ENCODE data around the gene URB1.
"Not testable (repeated sequence)": the region's sequence is repeated elsewhere in the genome, so short reads cannot be mapped to it uniquely, and the experiment has no call there.

URB1 gene

DNA sequence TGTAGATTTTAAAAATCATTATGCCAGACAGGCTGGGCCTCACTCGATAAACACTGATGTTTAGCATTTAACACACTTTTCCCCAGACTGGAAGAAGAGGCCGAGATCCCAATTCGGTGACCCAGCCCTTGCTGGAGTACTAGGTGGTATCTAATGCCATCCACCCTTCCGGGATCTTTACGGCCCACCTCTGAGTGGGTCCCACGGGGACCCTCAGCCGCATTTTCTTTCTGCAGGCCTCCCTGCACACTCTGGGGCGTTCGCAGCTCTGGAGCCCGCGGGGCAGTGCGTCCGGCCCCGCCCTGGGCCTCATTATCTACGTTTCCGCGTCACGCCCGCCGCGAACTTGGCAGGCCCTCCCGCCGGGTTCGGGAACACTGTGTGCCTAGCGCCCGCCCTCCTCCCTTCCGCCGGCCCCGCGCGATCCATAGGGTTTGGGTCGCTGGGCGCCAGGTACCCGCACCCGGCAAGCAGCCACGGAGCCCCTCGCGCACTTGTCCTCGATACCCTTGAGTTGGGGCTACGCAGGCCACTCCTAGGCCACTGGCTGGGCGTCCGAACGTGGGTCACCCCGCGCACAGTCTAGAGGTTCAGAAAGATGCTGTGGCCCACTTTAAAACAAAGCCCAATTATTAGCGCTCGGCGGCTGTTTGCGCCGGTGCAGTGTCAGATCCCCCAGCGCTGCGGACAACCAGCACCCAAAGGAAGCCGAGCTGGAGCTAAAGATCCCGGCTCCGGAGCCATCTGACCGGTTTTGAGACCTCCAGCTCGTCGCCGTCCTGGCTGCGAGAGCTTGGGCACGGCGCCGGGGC is 18.7 kb upstream of the URB1 start:
- DNase-seq (ENCODE audit: low read depth in 3 of 3) = peak; percentile 36 to 74 (median 42)

DNA sequence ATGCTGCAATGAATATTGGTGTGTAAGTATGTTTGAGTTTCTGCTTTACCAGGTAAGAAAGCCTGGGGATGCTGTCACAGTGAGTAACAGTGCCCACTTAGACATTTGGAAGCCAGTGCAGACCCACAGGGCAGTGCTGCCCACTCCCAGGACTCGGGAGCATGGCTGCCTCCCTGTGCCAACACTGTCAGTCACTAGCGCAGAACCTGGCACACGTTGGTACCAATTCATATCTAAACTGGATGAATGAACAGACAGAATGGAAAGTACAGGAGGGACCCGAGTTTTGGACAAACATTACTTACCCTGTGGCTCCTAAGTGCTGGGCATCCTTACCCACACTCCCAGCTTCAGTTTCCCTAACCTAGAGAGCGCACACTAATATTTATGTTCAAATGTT is 18.1 kb upstream of the URB1 start:
- DNase-seq (ENCODE audit: low read depth in 3 of 3) = no peak

DNA sequence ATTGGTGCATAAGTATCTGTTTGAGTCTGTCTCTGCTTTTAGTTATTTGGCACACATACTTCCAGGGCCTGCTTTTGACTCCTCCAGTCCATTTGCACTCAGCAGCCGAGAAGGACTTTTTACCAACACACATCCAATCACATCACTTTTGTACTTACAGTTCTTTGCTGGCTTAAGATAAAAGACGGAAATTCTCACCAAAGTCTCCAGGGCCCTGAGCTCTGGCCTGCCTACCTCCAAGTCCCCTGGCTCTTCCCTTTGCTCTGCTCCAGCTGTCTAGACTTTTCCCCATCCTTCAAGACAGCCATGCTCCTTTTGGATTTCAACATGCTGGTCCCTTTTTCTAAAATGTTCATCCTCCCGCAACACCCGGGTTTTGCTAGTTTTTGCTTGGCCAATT is 17.5 kb upstream of the URB1 start:
- DNase-seq (ENCODE audit: low read depth in 3 of 3) = no peak

DNA sequence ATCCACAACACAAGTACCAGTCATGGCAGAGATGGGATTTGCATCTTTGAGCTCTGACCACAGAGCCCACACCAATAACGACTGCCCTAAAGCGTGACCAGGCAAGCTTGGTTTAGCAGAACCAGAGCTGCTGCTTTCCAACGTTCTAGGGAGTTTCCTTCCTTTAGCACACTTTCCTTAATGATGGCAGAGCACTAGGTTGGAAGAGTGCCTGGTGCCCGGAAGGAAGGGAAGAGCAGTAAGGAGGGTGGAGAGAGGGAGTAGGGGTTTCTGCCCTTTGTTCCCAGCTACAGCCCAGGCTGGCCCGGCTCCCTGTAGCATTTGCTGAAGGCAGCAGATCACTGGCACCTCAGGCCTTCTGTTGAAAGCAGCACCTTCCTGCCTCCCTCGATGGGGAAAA is 13.6 kb upstream of the URB1 start:
- no peak for DNase-seq (ENCODE audit: low read depth in 3 of 3)

DNA sequence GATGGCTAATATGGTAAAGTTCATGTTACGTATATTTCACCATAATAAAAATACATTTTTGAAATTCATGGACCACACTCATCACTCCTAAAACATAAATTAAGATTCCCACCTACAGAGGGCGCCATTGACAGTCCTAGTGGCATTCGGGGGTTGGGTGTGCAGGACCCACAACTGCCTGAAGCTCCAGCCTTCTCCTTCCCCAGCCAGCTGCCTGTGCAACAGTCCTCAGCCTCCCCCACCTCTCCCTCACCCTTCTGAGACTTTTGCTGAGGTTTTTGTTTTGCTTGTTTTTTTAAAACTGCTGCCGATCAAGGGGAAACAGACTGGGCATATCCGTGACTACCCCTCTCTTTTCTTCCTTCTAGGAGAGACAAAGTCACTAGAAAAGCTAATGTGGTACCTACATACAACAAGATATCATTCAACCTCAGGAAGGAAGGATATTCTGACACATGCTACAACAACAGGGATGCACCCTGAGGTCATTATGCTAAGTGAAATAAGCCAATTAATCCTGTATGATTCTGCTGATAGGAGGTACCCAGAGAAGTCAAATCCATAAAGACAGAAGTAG is 10.5 kb upstream of the URB1 start:
- peak; percentile 16 to 43 (median 31) for DNase-seq (ENCODE audit: low read depth in 3 of 3)

DNA sequence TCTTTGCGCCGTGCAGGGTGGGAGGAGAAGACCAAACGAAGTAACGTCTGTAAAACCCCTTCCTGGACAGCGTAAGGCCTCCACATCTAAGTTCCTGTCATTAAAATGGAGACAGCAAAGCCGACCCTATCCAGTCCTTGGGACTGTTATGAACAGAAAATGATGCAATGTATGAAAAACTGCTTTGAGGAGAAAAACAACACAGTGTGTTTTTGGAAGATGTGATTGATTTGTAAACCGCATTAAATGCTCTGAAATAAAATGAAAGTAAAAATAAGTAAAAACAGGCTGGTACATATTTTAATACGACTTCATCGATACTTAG is 827 bp upstream of the URB1 start:
- no peak for DNase-seq (ENCODE audit: low read depth in 3 of 3)

DNA sequence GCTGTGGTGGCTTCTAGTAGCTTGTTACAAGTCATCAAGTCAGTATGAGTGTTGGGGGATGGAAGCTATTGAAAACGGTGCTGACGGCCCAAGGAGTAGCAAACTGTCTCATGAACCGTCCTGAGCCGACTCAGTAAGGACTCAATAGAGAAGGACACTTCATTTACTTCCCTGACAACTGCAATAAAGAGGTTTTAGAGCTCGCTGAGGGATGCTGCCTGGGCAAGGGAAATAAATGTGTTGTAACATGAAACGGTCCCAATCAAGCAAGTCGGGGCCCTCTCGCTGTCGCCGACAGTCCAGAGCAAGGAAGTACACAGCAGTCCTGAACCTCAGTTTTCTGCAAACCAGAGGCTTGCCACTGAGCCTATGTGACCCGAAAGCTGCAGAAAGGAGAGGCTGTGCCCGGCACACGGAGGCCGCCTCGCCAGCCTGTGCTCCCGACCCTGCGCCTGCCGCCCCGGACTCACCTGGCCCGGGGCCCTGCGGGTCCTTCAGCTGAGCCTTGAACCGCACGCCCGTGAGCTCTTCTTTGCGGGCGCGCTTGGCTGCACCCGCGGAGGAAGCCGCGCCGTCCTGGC is 423 bp downstream of the URB1 start:
- DNase-seq (ENCODE audit: low read depth in 3 of 3) = no peak

DNA sequence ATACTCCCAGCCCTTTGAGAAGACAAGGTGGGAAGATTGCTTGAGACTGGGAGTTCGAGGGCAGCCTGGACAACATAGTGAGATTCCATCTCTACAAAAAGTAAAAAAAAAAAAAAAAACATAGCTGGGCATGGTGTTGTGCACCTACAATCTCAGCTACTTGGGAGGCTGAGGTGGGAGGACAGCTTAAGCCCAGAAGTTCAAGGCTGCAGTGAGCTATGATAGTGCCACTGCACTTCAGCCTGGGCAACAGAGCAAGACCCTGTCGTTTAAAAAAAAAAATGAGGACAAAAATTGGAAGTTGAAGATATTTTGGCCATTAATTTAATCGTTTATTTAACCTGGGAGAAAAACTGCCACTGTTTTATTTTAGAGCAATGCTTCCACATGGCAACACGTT is 1.1 kb downstream of the URB1 start:
- DNase-seq (ENCODE audit: low read depth in 3 of 3) = no peak

DNA sequence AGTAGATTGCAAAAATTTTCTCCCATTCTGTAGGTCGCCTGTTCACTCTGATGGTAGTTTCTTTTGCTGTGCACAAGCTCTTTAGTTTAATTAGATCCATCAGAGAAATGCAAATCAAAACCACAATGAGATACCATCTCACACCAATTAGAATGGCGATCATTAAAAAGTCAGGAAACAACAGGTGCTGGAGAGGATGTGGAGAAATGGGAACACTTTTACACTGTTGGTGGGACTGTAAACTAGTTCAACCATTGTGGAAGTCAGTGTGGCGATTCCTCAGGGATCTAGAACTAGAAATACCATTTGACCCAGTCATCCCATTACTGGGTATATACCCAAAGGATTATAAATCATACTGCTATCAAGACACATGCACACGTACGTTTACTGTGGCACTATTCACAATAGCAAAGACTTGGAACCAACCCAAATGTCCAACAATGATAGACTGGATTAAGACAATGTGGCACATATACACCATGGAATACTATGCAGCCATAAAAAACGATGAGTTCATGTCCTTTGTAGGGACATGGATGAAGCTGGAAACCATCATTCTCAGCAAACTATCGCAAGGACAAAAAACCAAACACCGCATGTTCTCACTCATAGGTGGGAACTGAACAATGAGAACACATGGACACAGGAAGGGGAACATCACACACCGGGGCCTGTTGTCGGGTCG is 2.1 kb downstream of the URB1 start:
- not testable (repeated sequence) for DNase-seq (ENCODE audit: low read depth in 3 of 3)

DNA sequence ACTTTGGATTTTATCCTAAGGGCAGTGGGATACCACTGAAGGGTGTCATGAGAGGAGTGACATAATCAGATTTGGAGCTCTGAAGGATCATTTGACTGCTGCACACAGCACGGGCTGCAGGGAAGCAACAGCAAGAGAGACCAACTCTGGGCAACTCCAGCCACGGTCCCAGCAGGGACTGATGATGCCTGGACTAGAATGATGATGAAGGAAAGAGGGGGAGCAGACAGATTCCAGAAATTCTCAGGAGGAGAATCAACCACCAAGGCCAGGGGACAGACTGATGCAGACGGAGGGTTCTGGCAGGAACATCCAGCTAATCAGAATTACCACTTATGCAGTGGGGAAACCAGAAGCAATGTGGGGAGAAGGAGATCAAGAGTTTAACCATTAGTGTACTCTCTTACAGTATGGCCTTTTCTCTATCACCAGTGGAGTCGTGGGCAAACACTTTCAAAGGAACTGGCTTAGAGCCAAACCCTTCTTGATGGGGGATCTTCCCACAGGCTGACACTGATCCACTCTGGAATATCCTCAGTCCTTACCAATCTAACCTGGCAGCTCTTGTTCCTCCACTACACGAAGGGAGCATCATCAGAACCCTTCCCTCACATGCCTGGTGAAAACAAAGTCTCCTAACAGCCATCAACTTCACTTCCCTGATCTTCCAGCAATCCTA is 3.3 kb downstream of the URB1 start:
- no peak for DNase-seq (ENCODE audit: low read depth in 3 of 3)

DNA sequence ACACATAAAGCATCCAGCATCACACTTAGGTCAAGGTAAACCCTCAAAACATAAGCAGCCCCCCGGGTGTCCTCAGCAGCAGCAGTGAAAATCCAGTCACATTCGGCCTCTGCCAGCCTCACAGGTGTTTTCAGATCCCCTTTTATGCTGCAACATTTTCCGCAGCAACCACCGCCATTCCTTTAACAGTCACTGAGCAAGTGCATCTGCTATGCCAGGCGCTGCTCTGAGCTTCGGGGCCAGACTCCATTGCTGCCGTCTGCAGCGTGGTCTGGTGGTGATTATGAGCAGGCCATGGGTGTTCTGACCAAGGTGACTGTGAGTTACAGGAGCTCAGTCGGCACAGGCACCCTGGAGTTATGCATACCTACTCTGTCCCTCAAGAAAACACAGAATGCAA is 4.5 kb downstream of the URB1 start:
- DNase-seq (ENCODE audit: low read depth in 3 of 3) = no peak

DNA sequence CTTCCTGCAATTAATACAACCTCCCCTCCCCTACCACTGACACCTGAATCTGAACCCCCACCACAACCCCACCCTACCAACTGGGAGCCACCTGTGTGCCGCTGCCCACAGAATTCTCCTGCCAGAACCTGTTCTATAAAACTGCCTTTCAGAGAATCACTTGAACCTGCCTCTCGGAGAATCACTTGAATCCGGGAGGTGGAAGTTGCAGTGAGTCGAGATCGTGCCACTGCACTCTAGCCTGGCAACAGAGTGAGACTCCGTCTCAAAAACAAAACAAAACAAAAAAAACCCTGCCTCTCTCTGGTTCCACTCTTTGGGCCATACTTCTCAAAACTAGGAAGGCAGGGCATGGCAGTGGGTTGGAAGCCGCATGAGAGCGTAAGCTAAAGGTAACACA is 5.7 kb downstream of the URB1 start:
- DNase-seq (ENCODE audit: low read depth in 3 of 3) = no peak

DNA sequence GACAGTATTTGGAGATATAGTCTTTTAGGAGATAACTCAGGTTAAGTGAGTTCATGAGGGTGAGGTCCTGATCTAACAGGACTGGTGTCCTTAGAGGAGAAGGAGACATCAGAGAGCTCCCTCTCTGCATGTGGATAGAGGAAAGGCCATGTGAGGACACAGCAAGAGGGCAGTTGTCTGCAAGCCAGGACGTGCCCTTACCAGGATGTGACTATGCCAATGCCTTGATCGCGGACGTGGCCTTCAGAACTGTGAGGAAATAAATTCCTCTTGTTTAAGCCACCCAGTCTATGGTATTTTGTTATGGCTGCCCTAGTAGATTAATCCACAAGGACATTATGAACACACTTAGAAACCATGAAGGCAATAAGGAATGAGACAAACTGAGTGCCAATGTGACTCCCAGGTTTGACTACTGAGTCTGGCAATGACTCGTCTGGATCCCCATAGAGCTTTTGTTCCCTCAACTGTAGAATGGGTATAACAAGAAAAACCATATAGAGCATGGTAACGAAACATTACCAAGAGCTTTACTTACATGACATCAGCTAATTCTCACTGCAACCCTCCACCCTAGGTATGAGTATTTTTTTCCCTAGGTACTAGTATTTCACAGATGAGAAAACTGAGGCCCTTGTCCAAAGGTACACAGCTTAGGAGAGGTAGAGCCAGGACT is 6.5 kb downstream of the URB1 start:
- no peak for DNase-seq (ENCODE audit: low read depth in 3 of 3)

DNA sequence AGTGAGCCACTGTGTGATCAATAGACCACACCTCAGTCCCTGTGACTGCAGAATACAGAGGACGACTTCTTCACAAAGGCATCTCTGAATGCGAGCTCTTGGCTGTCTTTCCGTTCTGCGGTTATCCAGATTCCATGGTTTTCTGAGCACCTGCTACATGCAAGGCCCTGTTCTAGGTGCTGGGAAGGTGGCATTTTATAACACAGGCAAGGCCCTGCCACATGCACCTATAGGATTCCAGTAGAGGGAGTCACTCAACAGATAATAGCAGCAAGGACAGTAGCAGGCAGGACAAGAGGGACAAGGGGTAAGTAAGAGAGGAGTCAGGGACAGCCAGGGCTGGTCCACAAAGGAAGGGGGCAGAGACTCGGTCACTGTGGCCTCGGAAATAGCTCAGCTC is 9.0 kb downstream of the URB1 start:
- DNase-seq (ENCODE audit: low read depth in 3 of 3) = no peak

DNA sequence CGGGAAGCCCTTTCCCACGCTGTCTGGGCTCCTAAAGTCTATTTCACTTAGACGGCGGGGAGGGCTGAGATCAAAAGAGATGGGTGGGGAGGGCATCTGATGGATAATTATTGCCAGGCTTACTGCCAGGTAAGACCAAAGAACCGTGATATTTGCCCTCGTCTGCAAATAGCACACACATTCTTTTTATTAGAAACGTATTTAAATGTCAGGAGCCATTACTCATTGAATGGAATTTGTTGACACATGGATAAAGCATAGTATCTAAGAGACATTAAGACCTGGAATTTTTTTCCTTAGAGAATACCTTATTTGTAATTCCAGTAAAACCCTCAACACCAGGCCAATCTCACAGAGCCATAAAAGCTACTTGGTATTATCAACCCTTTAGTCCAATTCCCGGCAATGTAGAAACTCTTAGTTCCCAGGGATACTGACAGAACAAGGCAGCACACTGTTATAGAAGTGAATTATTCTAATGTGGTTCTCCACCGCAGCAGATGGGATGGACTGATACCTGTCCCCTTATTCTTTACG is 10.6 kb downstream of the URB1 start:
- DNase-seq (ENCODE audit: low read depth in 3 of 3) = no peak

DNA sequence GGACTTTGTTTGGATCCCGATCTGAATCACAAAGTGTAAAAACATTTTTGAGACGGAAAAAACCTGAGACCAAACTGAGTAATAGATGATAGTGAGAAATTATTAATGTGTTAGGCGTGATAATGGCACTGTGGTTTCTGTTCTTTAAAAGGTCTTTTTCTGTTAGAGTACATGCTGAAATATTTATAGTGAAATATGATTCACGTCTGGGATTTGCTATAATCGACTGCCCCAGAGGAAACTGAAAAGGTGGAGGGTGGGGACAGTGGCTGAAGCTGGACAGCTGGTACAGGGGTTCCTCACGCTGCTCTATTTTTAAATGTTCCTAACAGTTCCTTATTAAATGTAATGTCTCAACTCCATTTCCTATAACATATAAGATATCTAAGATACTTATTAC is 11.2 kb downstream of the URB1 start:
- no peak for DNase-seq (ENCODE audit: low read depth in 3 of 3)

DNA sequence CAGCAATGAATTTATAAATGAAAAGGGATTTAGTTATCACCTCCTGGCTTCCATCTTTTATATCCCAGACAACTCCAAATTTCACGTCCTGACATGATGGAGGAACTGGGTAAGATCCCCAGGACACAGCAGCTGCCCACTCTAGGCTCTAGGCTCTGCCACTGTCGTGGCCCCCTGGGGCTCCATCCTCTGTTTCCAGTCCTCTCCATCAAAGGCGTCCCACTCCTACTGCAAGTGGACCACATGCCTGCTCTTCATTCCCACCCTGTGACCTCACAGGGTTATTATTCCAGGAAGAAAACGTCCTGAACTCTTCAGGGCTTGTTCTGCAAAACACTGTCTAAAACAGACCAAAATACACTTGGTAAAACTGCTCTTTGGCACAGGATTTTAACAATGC is 11.9 kb downstream of the URB1 start:
- DNase-seq (ENCODE audit: low read depth in 3 of 3) = no peak

DNA sequence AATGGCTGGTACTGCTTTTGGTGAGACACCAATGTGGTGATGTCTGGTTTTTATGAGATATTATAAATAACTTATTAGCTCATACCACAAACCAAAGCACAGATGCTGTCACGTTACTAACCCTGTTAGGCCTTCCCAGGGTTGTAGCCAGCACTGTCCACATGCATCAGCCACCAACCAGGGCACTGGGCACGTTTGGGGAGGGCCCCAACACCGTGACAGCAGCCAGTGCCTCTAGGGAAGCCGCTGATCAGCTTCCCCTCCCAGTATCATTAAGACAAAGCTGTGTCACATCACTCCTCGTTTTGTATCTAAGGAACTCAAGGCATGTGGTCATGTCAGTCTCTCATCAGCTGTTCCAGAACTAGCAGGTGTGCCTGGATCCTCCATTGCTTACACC is 13.9 kb downstream of the URB1 start:
- no peak for DNase-seq (ENCODE audit: low read depth in 3 of 3)

DNA sequence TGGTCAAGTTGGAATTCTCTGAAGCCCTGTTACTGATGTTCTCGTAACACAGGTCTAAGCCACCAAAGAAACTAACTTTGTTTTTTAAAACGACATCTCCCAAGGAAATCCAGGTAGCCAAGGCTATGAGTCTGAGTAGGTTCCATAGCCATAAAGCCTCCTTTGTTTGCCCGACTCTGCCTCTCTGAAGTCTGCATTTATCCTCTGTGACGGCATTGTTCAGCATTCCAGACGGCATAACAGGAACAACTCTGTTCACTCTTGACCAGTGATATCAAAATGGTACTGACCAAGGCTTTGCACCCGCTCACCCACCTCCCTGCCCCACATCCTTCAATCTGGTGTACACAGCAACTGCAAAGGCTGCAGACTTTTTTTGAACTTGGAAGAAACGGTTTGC is 14.8 kb downstream of the URB1 start:
- DNase-seq (ENCODE audit: low read depth in 3 of 3) = no peak

DNA sequence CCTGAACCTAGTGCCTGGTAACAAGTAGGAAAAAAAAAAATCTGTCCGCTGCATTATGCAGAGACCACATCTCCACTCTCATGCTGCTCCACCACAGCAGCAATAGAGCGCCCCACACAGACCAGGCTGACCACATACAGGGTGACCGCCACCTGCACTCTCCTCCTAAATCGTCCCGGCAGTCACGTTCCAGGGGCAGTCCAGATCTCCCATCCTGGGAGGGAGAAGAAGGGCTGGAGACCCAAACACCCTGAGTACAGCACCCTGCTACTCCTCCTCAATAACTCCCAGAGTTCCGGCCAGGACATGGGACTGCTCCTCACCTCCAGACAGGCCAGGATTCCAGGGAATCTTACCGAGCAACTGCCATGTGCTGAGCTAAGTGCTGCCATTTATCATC is 15.3 kb downstream of the URB1 start:
- DNase-seq (ENCODE audit: low read depth in 3 of 3) = no peak

DNA sequence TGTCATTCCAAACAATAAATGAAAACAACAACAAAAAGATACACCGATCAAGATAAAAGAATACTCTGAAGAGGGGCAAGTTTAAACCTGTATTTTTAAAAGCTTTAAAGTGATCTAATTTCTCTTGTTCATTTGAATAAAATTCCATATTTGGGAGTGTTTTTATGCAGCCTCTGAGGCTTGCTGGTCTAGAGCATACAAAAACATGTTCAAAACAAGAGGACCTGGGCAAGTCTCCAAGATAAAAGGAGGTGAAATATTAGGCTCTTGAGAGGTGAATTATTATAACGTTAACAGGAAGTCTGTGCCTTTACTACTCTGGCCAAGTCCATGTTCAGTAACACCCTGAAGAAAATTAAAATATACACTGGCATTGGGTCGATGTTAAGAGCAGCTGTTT is 20.1 kb downstream of the URB1 start:
- DNase-seq (ENCODE audit: low read depth in 3 of 3) = no peak

DNA sequence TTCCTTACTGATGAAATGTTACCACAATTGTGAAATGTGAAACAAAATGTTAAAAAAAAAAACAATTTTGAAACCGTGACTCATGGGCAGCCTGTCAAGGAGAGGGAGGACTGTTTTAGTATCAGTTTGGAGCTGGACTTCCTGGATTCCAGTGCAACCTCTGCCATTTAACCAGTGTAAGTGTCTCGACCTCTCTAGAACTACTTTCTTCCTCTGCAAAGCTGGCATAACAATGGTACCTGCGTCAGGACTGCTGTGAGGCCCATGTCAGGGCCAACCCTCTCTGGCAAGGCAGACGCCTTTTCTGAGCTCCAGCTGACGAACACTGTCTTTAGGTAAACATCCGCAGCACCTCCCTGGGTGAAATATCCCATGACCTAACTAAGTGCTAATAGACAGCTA is 20.9 kb downstream of the URB1 start:
- no peak for DNase-seq (ENCODE audit: low read depth in 3 of 3)
